ENCODE measurements around the gene GPS1. TPM values are rescaled to one million over a fixed set of nuclear protein-coding genes. Genes with fewer than 3 reads are reported as not detected.

Gene GPS1
- total RNA-seq, 6 donors from 2014 or later: 55.2 to 147 (median 108) TPM

DNA sequence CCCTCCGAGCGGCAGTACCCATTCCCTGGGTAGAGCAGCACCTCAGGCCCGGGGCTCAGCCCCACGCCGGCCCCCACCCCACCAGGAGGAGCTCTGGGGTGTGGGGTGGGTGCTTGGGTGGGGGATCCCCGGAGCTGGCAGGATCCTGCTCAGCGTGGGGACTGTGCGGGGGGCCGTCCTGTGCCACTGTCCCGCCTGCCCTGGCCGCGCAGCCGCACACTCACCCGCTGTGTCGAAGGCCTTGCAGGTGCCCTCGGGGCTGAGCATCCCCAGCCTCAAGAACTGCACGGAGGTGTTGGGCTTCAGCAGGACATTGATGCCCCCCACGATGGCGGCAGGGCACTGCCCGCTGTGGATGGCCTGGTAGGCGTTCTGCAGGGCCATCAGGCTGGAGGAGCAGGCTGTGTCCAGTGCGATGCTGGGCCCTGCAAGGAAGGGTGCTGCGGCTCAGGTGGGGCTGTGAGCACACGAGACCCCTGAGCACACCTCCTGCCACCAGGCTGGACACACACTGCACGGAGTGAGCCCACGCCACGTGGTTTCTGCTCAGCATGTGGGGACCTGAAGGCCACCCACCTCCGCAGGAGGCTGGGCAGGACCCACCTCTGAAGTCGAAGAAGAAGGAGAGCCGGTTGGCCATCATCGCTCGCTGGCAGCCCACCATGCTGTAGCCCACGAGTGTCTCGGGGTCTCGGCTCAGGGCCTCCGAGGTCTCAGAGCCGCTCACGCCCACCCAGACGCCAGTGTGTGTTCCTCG, 41.5 kb downstream of the GPS1 start:
- ATAC-seq (ENCODE audit: low FRiP score in 2 of 2) (no peak), DNase-seq (peak in 1 of 2 donors; percentile 82)
- Histone ChIP-seq H3K36me3 (peaks cover 50 to 80% (median 80%) of the 10 kb centered on the region in 4 donors), H3K27me3 (no peaks in the 10 kb centered on the region), H3K4me1 (peaks cover 7 to 52% (median 19%) of the 10 kb centered on the region in 4 donors), H3K4me3 (no peak overlapping the region), H3K9me3 (no peaks in the 10 kb centered on the region), H3K27ac (peak overlapping the region in 2 of 4 donors; percentile 6 to 27)
- 98 to 100% methylated on average over 6 to 30 of the region's 40 CpGs for WGBS, 2 donors
- TF ChIP-seq POLR2A (IDR thresholded peaks at IDR 0.05) (peak in 1 of 4 donors; percentile 58), POLR2AphosphoS5 (IDR thresholded peaks at IDR 0.05) (no peak), EP300 (IDR thresholded peaks at IDR 0.05) (no peak)
- TF ChIP-seq, protein P1, sequence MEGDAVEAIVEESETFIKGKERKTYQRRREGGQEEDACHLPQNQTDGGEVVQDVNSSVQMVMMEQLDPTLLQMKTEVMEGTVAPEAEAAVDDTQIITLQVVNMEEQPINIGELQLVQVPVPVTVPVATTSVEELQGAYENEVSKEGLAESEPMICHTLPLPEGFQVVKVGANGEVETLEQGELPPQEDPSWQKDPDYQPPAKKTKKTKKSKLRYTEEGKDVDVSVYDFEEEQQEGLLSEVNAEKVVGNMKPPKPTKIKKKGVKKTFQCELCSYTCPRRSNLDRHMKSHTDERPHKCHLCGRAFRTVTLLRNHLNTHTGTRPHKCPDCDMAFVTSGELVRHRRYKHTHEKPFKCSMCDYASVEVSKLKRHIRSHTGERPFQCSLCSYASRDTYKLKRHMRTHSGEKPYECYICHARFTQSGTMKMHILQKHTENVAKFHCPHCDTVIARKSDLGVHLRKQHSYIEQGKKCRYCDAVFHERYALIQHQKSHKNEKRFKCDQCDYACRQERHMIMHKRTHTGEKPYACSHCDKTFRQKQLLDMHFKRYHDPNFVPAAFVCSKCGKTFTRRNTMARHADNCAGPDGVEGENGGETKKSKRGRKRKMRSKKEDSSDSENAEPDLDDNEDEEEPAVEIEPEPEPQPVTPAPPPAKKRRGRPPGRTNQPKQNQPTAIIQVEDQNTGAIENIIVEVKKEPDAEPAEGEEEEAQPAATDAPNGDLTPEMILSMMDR (IDR thresholded peaks at IDR 0.05): no peak

DNA sequence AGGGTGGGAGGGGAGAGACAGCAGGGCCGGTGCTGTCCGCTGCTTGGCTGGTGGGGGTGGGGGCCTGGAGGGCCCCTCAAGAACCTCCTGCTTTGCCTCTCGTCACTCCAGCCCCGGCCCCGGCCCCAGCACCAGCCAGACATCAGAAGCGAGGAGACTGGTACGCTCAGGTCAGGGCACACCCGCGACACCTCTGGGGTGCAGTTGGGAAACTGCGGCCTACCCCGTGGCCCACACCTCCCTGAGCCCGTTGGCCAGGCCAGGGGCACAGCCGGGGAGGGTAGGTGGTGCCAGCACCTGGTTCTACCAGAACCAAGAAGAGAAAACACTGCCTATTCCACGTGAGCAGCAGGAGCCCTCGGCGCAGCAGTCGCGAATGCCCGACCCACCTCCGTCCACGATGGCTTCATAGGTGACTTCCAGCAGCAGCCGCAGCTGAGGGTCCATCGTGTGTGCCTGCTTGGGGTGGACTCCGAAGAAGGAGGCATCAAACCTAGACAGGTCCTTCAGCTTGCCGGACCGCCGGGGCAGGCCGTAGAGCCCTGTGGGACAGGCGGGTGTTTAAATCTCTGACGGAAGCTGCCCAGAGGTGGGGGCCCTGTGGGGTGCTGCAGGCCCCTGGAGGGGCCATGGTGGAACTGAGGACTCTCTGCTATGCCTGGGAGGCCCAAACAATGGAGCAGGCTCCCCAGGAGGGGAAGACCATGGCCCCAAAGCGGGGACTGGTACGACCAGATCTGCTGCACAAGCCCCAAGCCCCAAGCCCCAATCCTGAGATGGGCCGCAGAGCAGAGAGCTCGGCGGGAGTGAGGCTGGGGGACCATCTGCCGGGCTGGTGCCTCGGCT, 43.5 kb downstream of the GPS1 start:
- peak in 1 of 2 donors; percentile 83 for DNase-seq
- Histone ChIP-seq H3K9me3 (no peaks in the 10 kb centered on the region), H3K27me3 (no peaks in the 10 kb centered on the region), H3K36me3 (peaks cover 30 to 61% (median 60%) of the 10 kb centered on the region in 4 donors), H3K27ac (peak overlapping the region in 2 of 4 donors; percentile 95 to 96), H3K4me1 (peaks cover 18 to 66% (median 31%) of the 10 kb centered on the region in 4 donors), H3K4me3 (peak overlapping the region in 3 of 4 donors; percentile 68 to 95 (median 92))
- TF ChIP-seq, protein P1 (IDR thresholded peaks at IDR 0.05): no peak
- TF ChIP-seq POLR2A (IDR thresholded peaks at IDR 0.05): peak in 1 of 4 donors; percentile 43
- no peak for TF ChIP-seq POLR2AphosphoS5 (IDR thresholded peaks at IDR 0.05)
- no peak for TF ChIP-seq EP300 (IDR thresholded peaks at IDR 0.05)
- 86 to 89% methylated on average over 13 to 37 of the region's 37 CpGs for WGBS, 2 donors
- ATAC-seq (ENCODE audit: low FRiP score in 2 of 2): no peak

DNA sequence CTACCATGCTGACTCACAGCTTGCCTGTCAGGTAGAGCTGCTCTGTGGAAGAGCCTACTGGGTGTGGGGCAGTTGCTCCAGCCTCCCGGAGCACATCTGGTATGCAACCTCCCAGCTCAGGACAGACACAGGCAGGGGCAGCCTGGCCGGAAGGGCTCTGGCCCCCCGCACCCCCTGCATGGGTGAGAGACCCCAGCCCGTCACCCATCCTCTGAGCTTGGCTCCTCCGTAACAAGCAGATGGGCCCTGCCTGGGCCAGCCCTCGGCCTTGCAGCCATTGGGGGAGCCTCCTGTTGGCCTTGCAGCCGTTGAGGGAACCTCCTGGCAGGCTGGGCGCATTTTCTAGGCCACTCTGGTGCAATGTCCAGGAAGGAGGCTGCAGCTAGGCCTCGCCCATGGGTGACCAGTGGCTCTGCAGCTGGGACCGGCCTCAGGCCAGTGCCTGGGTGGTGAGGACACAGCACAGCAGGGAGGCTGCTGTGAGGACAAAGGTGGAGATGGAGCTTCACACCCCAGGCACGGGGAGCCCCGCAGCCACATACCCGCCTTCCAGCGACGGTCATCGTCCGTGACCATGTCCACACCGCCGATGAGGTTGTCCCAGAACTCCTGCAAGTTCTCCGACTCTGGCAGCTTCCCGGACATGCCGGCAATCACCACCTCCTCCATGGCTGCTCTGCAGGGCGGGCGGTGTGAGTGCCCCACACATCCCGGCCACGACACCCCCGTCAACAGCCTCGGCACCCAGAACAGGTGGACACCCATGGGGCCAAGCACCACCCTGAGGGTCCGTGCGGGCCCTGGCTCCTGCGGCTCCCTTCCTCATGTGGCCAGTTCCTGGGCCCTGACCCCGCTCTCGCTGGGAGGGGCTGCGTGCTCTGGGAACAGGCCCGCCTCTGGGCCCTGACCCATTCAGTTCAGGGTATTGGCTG, 44.3 kb downstream of the GPS1 start:
- H3K4me3 ChIP-seq: peak overlapping the region in 3 of 4 donors; percentile 68 to 95 (median 92)

More for the DNA sequence above, 44.3 kb downstream of the GPS1 start:
- Histone ChIP-seq H3K4me1 (peaks cover 18 to 68% (median 36%) of the 10 kb centered on the region in 4 donors), H3K27me3 (no peaks in the 10 kb centered on the region), H3K27ac (peak overlapping the region in 2 of 4 donors; percentile 95 to 96), H3K9me3 (no peaks in the 10 kb centered on the region), H3K36me3 (peaks cover 21 to 52% (median 51%) of the 10 kb centered on the region in 4 donors)
- ATAC-seq (ENCODE audit: low FRiP score in 2 of 2): no peak
- WGBS, 2 donors: 80 to 91% methylated on average over 7 to 34 of the region's 35 CpGs
- TF ChIP-seq, protein P1 (IDR thresholded peaks at IDR 0.05): no peak
- TF ChIP-seq POLR2A (IDR thresholded peaks at IDR 0.05): peak in 1 of 4 donors; percentile 37
- peak in 1 of 2 donors; percentile 80 for DNase-seq
